ENCODE data around the gene ZNF99.

ZNF99 gene

GRCh38 chr19:22783651-22784410 lies at the start of gene ZNF99:
TSS of gene ZNF99 (minus strand) at chr19:22784151. CDS start at chr19:22784016, 135 bp downstream.
- TF ChIP-seq CTCF (IDR thresholded peaks at IDR 0.05): no peak

GRCh38 chr19:22832031-22832762 lies 48.2 kb upstream of the ZNF99 start, which contains the start of gene ZNF723:
TSS of gene ZNF723 (plus strand) at chr19:22832291. CDS start at chr19:22832380, 89 bp downstream.
- TF ChIP-seq CTCF (IDR thresholded peaks at IDR 0.05): no peak

- no peak for TF ChIP-seq CTCF (IDR thresholded peaks at IDR 0.05)
Observed at GRCh38 chr19:22831211-22831610, 47.3 kb upstream of the ZNF99 start.

- no peak for TF ChIP-seq CTCF (IDR thresholded peaks at IDR 0.05)
Observed at GRCh38 chr19:22814124-22814523, 30.2 kb upstream of the ZNF99 start.

GRCh38 chr19:22807061-22807835 lies 23.3 kb upstream of the ZNF99 start:
- no peak for TF ChIP-seq CTCF (IDR thresholded peaks at IDR 0.05)

GRCh38 chr19:22806418-22806817 lies 22.5 kb upstream of the ZNF99 start:
- TF ChIP-seq CTCF (IDR thresholded peaks at IDR 0.05): no peak

- TF ChIP-seq CTCF (IDR thresholded peaks at IDR 0.05): no peak
Observed at GRCh38 chr19:22797040-22797439, 13.1 kb upstream of the ZNF99 start.
